Thoracic aorta (tissue), 2 donors: ENCODE measurements around the gene NDUFA5. TPM values are rescaled to one million over a fixed set of nuclear protein-coding genes. Genes with fewer than 3 reads are reported as not detected.
A peak's percentile ranks its signal among the peaks of the same experiment; 100 is the strongest.

ENCODE experiments used
- ATAC-seq: fragments of 150-250 bp; one replicate; pipeline ENCODE4 v1.8.0; 2017; ENCODE audit warnings: low read depth; ENCODE audit not compliant: insufficient number of reproducible peaks, low FRiP score
- DNase-seq: peaks from one replicate; pipeline ENCODE4 v3.0.0-alpha.2; 2020; ENCODE audit warnings: low spot score
- H3K27ac ChIP-seq, 2 donors: fragments of 200-600 bp; sonication (generic); 1 replicate in 1 of 2; 2 replicates in 1 of 2; pipeline ENCODE4 v1.5.1; 2016; ENCODE audit warnings: mild to moderate bottlenecking in 2 of 2, moderate library complexity in 2 of 2
- H3K27me3 ChIP-seq: fragments of 200-600 bp; sonication (generic); replicated peaks from 2 replicates; pipeline ENCODE4 v1.6.0; 2016; ENCODE audit warnings: mild to moderate bottlenecking; ENCODE audit not compliant: insufficient read depth
- H3K36me3 ChIP-seq: fragments of 200-600 bp; sonication (generic); one replicate; pipeline ENCODE4 v1.5.1; 2016
- H3K4me1 ChIP-seq, 2 donors: fragments of 200-600 bp; sonication (generic); 1 replicate in 1 of 2; 2 replicates in 1 of 2; pipeline versions ENCODE4 v1.5.1 to v1.6.0; 2016; ENCODE audit warnings: low read depth in 2 of 2, mild to moderate bottlenecking in 1 of 2; ENCODE audit not compliant: control insufficient read depth in 1 of 2
- H3K4me3 ChIP-seq: fragments of 200-600 bp; sonication (generic); 2 replicates; pipeline ENCODE4 v1.5.1; 2016; ENCODE audit warnings: mild to moderate bottlenecking
- H3K9me3 ChIP-seq: fragments of 200-600 bp; sonication (generic); 2 replicates; pipeline ENCODE4 v1.5.1; 2016
- CTCF ChIP-seq: fragments of 200-600 bp; sonication (generic); IDR thresholded peaks from one replicate; pipeline ENCODE4 v1.5.1; 2019; ENCODE audit warnings: antibody characterized with exemption
- total RNA-seq, 2 donors: library from RNA; depleted of rRNA; stranded (reverse); fragments of >200 nt; gene quantifications; one replicate each; pipeline versions ENCODE4 v1.1.0 to v1.2.3, GENCODE V29; 2016

Gene NDUFA5
- total RNA-seq, 2 donors from 2014 or later: 23.8 to 55.0 TPM

GRCh38 chr7:123548406-123548805 lies 9.2 kb downstream of the NDUFA5 start:
- Histone ChIP-seq H3K9me3 (no peaks in the 10 kb centered on the region), H3K36me3 (peaks cover 8% of the 10 kb centered on the region), H3K4me1 (peaks cover 7 to 8% of the 10 kb centered on the region in 2 donors), H3K27me3 (no peaks in the 10 kb centered on the region), H3K4me3 (no peak overlapping the region), H3K27ac (no peak overlapping the region)
- TF ChIP-seq CTCF: no peak
- no peak for ATAC-seq
- DNase-seq: no peak

DNA sequence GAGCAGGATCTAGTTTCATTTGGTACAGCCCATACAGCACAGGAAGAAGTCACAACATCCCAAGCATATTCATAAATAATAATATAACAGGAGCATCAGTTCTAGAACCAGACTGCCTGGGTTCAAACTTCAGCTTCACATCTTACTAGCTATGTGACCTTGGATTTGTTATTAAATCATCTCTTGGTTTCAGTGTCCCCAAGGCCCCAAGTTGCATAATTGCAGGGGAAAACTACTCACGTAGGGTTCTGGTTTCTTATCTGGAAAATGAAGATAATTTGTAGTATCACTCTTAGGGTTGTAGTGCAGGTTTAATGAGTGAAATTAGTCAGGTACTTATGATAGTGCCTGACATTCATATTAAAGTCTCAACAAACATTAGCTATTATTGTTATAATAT lies 17.7 kb downstream of the NDUFA5 start:
- DNase-seq: no peak
- Histone ChIP-seq H3K4me1 (peaks cover 0 to 2% of the 10 kb centered on the region in 2 donors), H3K27me3 (no peaks in the 10 kb centered on the region), H3K36me3 (no peaks in the 10 kb centered on the region), H3K9me3 (no peaks in the 10 kb centered on the region), H3K4me3 (no peak overlapping the region), H3K27ac (no peak overlapping the region)
- no peak for TF ChIP-seq CTCF
- ATAC-seq: no peak

DNA sequence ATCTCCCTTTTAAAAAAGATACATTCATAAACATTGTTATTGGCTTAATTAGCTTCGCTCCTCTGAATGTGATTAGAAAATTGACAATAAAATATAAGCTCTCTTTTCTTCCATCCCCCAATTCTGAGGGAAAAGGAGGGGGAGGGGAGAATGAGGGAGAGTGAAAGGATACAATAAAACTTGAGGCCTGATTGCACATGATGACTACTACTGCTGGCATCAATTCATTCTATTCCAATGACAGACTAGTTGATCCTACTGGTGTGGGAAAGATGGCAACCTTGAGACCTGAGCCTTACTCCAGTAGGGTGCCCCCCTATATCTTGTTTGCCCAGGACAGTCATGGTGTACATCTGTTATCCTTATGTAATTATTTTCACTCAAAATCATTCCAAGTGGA lies 18.7 kb downstream of the NDUFA5 start:
- H3K36me3 ChIP-seq: no peaks in the 10 kb centered on the region
- peaks cover 2 to 4% of the 10 kb centered on the region in 2 donors for H3K4me1 ChIP-seq
- no peak overlapping the region for H3K4me3 ChIP-seq
- no peak overlapping the region for H3K27ac ChIP-seq
- TF ChIP-seq CTCF: no peak
- no peak for DNase-seq
- no peak for ATAC-seq
- H3K27me3 ChIP-seq: no peaks in the 10 kb centered on the region
- H3K9me3 ChIP-seq: no peaks in the 10 kb centered on the region

- Histone ChIP-seq H3K4me1 (peaks cover 2 to 9% of the 10 kb centered on the region in 2 donors), H3K4me3 (no peak overlapping the region), H3K27ac (no peak overlapping the region), H3K9me3 (no peaks in the 10 kb centered on the region), H3K27me3 (no peaks in the 10 kb centered on the region), H3K36me3 (no peaks in the 10 kb centered on the region)
- no peak for TF ChIP-seq CTCF
- no peak for ATAC-seq
- DNase-seq: no peak
Measured at GRCh38 chr7:123538189-123538714, 19.4 kb downstream of the NDUFA5 start.

GRCh38 chr7:123537026-123537642 lies 20.5 kb downstream of the NDUFA5 start:
- no peak for ATAC-seq
- no peaks in the 10 kb centered on the region for H3K36me3 ChIP-seq
- TF ChIP-seq CTCF: peak; percentile 50
- no peak overlapping the region for H3K27ac ChIP-seq
- no peak overlapping the region for H3K4me3 ChIP-seq
- no peaks in the 10 kb centered on the region for H3K9me3 ChIP-seq
- DNase-seq: no peak
- H3K27me3 ChIP-seq: no peaks in the 10 kb centered on the region
- peaks cover 2 to 9% of the 10 kb centered on the region in 2 donors for H3K4me1 ChIP-seq
